Aorta (tissue), 5 donors: ENCODE results near the gene PHF11. TPM values are rescaled to one million over a fixed set of nuclear protein-coding genes. Genes with fewer than 3 reads are reported as not detected.

Experiments
- ATAC-seq: fragments of 200-7000 bp; cut with Tn5 transposase; one replicate; pipeline ENCODE4 v1.9.1; 2022; ENCODE audit warnings: moderate library complexity; ENCODE audit not compliant: low FRiP score
- DNase-seq, 2 donors: peaks; one replicate each; pipeline ENCODE4 v3.0.0-alpha.2; 2020
- H3K27ac ChIP-seq, 2 donors: one replicate each; pipeline ENCODE4 v1.5.1; 2013; ENCODE audit warnings: low read length in 2 of 2, mild to moderate bottlenecking in 2 of 2, moderate library complexity in 2 of 2, control low read depth in 1 of 2, inconsistent platforms in 1 of 2, low read depth in 1 of 2
- H3K27me3 ChIP-seq, 2 donors: one replicate each; pipeline ENCODE4 v1.6.1; 2013; ENCODE audit warnings: control low read depth in 1 of 2, low read length in 1 of 2, mild to moderate bottlenecking in 1 of 2, moderate library complexity in 1 of 2; ENCODE audit not compliant: insufficient read depth in 2 of 2, control insufficient read depth in 1 of 2
- H3K36me3 ChIP-seq, 2 donors: one replicate each; pipeline ENCODE4 v1.6.1; 2013; ENCODE audit warnings: control low read depth in 1 of 2, low read length in 1 of 2, mild to moderate bottlenecking in 1 of 2; ENCODE audit not compliant: insufficient read depth in 2 of 2, control insufficient read depth in 1 of 2
- H3K4me1 ChIP-seq, 2 donors: one replicate each; pipeline ENCODE4 v1.6.1; 2013; ENCODE audit warnings: low read length in 2 of 2, control low read depth in 1 of 2, mild to moderate bottlenecking in 1 of 2, moderate library complexity in 1 of 2; ENCODE audit not compliant: insufficient read depth in 2 of 2, control insufficient read depth in 1 of 2
- H3K4me3 ChIP-seq, 2 donors: one replicate each; pipeline ENCODE4 v1.5.1; 2013; ENCODE audit warnings: low read length in 2 of 2, control low read depth in 1 of 2, mild to moderate bottlenecking in 1 of 2
- H3K9me3 ChIP-seq: one replicate; pipeline ENCODE4 v1.6.1; 2013; ENCODE audit warnings: mild to moderate bottlenecking, low read length; ENCODE audit not compliant: control insufficient read depth
- WGBS, 2 donors: extraction: QIAGEN DNeasy Blood & Tissue Kit; methylation state at CpG; one replicate each; pipeline ENCODE4 v1.1.7; 2013; 5-methylcytosine and 5-hydroxymethylcytosine counted together
- intact Hi-C, 2 donors: fragments of 100-400 bp; cut with DNase I; formaldehyde crosslinking; loops; one replicate each; pipeline versions ENCODE4 v1.14.2 to v1.15.0; 2022
- polyA plus RNA-seq, 2 donors: library from polyadenylated mRNA; stranded (reverse); fragments of 200-250 nt; gene quantifications; one replicate each; pipeline ENCODE4 v1.2.3, GENCODE V29; 2013
- total RNA-seq, 2 donors: library from RNA; stranded (reverse); fragmentation: NEBNext Ultra II Directional; extraction: Animal tissue kit (Norgen Biotek cat#: 25700); gene quantifications; one replicate each; pipeline ENCODE4 v1.2.1, GENCODE V29; 2021
- donor health status: healthy with polysubstance abuse.
- donor health status: Bipolar disorder and iron deficiency.
- donor health status: DM: no; HTN: no; CAD: no.
- donor health status: DM: no; HTN: no; CAD: no.
- donor health status: DM: yes; HTN: yes; CAD: no.

Gene PHF11
- total and polyA plus RNA-seq, 4 donors: 29.9 to 96.7 (median 65.2) TPM

DNA sequence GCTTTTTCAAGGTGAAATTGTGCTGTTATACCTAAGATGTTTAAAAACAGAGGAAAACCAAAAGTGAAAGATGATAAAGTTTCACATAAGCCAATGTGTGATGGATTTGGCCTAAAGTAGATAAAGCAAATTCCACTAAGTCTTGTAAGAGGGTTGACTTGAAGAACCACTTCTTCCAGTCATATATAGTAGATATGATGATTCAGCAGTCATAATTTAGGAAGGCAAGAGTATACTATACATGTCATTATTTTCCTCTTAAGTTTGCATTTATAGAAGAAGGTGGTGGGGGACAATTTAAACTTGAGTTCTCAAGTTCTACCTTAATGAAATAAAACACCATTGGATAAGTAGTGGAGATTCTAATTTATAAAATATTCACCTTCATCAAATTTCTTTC lies 37.3 kb downstream of the PHF11 start:
- H3K36me3 ChIP-seq: peaks cover 0 to 1% of the 10 kb centered on the region in 2 donors
- DNase-seq: no peak
- H3K27me3 ChIP-seq: no peaks in the 10 kb centered on the region
- H3K4me1 ChIP-seq: no peaks in the 10 kb centered on the region
- no peak for ATAC-seq
- H3K9me3 ChIP-seq: no peaks in the 10 kb centered on the region
- intact Hi-C loops: no loop called here
- no peak overlapping the region for H3K4me3 ChIP-seq
- H3K27ac ChIP-seq: no peak overlapping the region

DNA sequence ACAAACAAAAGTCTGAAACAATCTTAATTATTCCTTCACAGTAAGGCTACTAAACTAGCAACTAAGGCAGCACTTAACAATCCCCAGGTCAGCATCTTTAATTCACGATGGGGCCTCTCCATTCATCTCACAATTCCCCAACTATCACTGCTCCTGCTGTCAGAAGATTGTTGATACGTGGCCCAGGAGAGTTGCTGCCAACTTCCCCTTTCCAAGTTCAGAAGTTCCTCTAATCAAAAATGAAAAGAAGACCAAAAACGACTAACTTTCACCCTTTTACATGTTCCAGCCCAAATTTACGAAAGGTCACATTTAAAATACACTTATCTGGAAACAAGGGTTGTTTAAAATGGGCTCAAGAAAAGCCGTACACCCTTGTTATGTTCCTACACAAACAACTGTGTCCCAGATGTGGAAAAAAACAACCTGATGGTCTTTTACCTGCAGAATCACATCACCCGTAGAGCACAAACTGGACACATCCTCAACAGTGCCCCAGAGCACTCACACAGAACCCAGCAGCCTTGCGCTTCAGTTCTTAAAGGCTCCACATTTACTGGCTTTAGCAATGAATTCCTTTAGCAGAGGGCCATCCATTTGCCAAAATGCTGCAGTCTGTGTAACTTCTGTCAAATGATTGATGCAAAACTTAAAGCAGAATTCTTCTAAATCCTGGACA lies 38.0 kb downstream of the PHF11 start:
- H3K4me3 ChIP-seq: no peak overlapping the region
- 32 to 45% methylated on average over 7 of the region's 7 CpGs for WGBS, 2 donors
- H3K27ac ChIP-seq: no peak overlapping the region
- ATAC-seq (no peak), DNase-seq (no peak)
- no peaks in the 10 kb centered on the region for H3K4me1 ChIP-seq
- H3K27me3 ChIP-seq: no peaks in the 10 kb centered on the region
- H3K36me3 ChIP-seq: peaks cover 0 to 1% of the 10 kb centered on the region in 2 donors
- intact Hi-C loops: no loop called here
- H3K9me3 ChIP-seq: no peaks in the 10 kb centered on the region

- Histone ChIP-seq H3K36me3 (peaks cover 1 to 3% of the 10 kb centered on the region in 2 donors), H3K27ac (no peak overlapping the region), H3K9me3 (no peaks in the 10 kb centered on the region), H3K4me3 (no peak overlapping the region), H3K4me1 (no peaks in the 10 kb centered on the region), H3K27me3 (no peaks in the 10 kb centered on the region)
- no peak for DNase-seq
- ATAC-seq: no peak
- intact Hi-C loops: no loop called here
- 68 to 76% methylated on average over 7 of the region's 7 CpGs for WGBS, 2 donors
These were observed 40.6 kb downstream of the PHF11 start for GRCh38 chr13:49536144-49536873.

DNA sequence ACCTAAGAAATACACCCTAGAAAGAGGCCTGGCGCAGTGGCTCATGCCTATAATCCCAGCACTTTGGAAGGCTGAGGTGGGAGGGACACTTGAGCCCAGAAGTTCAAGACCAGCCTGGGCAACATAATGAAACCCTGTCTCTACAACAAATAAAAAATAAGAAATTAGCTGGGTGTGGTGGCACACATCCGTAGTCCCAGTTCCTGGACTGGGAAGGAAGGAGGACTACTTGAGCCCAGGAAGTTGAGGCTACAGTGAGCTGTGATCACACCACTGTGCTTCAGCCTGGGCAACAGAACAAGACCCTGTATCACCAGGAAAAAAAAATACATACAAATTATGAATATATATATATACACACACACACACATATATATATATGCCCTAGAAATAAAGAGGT lies 42.7 kb downstream of the PHF11 start:
- intact Hi-C loops: no loop called here
- H3K36me3 ChIP-seq: peaks cover 1 to 3% of the 10 kb centered on the region in 2 donors

GRCh38 chr13:49539313-49539712 lies 43.6 kb downstream of the PHF11 start:
- 82 to 83% methylated on average over 5 of the region's 5 CpGs for WGBS, 2 donors
- H3K27ac ChIP-seq: no peak overlapping the region
- no peak for DNase-seq
- intact Hi-C loops: no loop called here
- no peaks in the 10 kb centered on the region for H3K27me3 ChIP-seq
- no peak for ATAC-seq
- H3K9me3 ChIP-seq: no peaks in the 10 kb centered on the region
- H3K4me3 ChIP-seq: no peak overlapping the region
- no peaks in the 10 kb centered on the region for H3K4me1 ChIP-seq
- peaks cover 1 to 3% of the 10 kb centered on the region in 2 donors for H3K36me3 ChIP-seq

More for the DNA sequence above, 42.7 kb downstream of the PHF11 start:
- H3K4me3 ChIP-seq: no peak overlapping the region
- DNase-seq (no peak), ATAC-seq (no peak)
- no peaks in the 10 kb centered on the region for H3K9me3 ChIP-seq
- WGBS, 2 donors: 96 to 97% methylated on average over 2 of the region's 2 CpGs
- H3K27ac ChIP-seq: no peak overlapping the region
- no peaks in the 10 kb centered on the region for H3K27me3 ChIP-seq
- no peaks in the 10 kb centered on the region for H3K4me1 ChIP-seq

DNA sequence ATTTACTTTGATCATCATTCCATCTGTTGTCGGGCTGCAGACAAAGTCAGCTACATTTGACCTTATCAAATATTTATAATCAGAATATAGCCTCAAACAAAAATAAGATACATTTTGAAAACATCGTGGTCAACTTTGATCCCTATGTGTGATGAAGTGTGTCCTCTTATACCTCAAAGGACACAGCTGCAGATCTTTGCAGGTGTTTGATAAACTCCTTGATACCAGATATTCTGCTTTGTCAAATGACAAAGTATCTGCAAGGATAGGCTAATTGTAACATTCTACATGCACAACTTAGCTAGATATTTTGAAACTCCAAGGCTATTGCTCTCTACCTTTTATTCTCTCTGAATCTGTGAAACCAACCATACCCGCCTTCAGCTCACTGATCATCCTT lies 44.0 kb downstream of the PHF11 start:
- intact Hi-C loops: loop anchor here in 1 of 2 donors (10.0 kb wide), 1 partner anchor 65 kb away; no protein-coding TSS in a partner anchor
- Histone ChIP-seq H3K4me1 (no peaks in the 10 kb centered on the region), H3K4me3 (no peak overlapping the region), H3K27me3 (no peaks in the 10 kb centered on the region), H3K27ac (no peak overlapping the region), H3K36me3 (peaks cover 1 to 3% of the 10 kb centered on the region in 2 donors), H3K9me3 (no peaks in the 10 kb centered on the region)
- ATAC-seq (no peak), DNase-seq (no peak)
- 75 to 97% methylated on average over 3 of the region's 3 CpGs for WGBS, 2 donors

- H3K27ac ChIP-seq: no peak overlapping the region
- no peak for ATAC-seq
- no peaks in the 10 kb centered on the region for H3K27me3 ChIP-seq
- no peaks in the 10 kb centered on the region for H3K4me1 ChIP-seq
- WGBS, 2 donors: 85 to 88% methylated on average over 7 of the region's 7 CpGs
- no peak overlapping the region for H3K4me3 ChIP-seq
- intact Hi-C loops: loop anchor here in 1 of 2 donors (10.0 kb wide), 1 partner anchor 64 kb away; no protein-coding TSS in a partner anchor
- peaks cover 2 to 3% of the 10 kb centered on the region in 2 donors for H3K36me3 ChIP-seq
- no peak for DNase-seq
- H3K9me3 ChIP-seq: no peaks in the 10 kb centered on the region
These were observed 44.8 kb downstream of the PHF11 start for GRCh38 chr13:49540552-49540951.

- Histone ChIP-seq H3K36me3 (peaks cover 7% of the 10 kb centered on the region in 2 donors), H3K27me3 (no peaks in the 10 kb centered on the region), H3K9me3 (no peaks in the 10 kb centered on the region), H3K27ac (no peak overlapping the region), H3K4me1 (no peaks in the 10 kb centered on the region), H3K4me3 (no peak overlapping the region)
- ATAC-seq (no peak), DNase-seq (no peak)
- WGBS, 2 donors: 90 to 92% methylated on average over 3 of the region's 3 CpGs
- intact Hi-C loops: loop anchor here in 1 of 2 donors (10.0 kb wide), 1 partner anchor 61 kb away; no protein-coding TSS in a partner anchor
These were observed 47.9 kb downstream of the PHF11 start for GRCh38 chr13:49543656-49544055.

GRCh38 chr13:49545661-49546060 lies 49.9 kb downstream of the PHF11 start:
- H3K27ac ChIP-seq: no peak overlapping the region
- no peaks in the 10 kb centered on the region for H3K27me3 ChIP-seq
- no peak for ATAC-seq
- no peak overlapping the region for H3K4me3 ChIP-seq
- intact Hi-C loops: loop anchor here in 1 of 2 donors (10.0 kb wide), 1 partner anchor 59 kb away; no protein-coding TSS in a partner anchor
- no peaks in the 10 kb centered on the region for H3K9me3 ChIP-seq
- peaks cover 4 to 7% of the 10 kb centered on the region in 2 donors for H3K36me3 ChIP-seq
- no peak for DNase-seq
- WGBS, 2 donors: 51 to 60% methylated on average over 4 of the region's 4 CpGs
- H3K4me1 ChIP-seq: no peaks in the 10 kb centered on the region
